ENCODE measurements around the gene KAT5.
A peak's percentile ranks its signal among the peaks of the same experiment; 100 is the strongest.
"Not testable (repeated sequence)": the region's sequence is repeated elsewhere in the genome, so short reads cannot be mapped to it uniquely, and the experiment has no call there.

The KAT5 gene

GRCh38 chr11:65709661-65710060, 2.4 kb upstream of the KAT5 start:
- DNase-seq (ENCODE audit: low read depth in 2 of 2): no peak

- DNase-seq (ENCODE audit: low read depth in 2 of 2): no peak
Observed at GRCh38 chr11:65710421-65710820, 1.6 kb upstream of the KAT5 start.

GRCh38 chr11:65712633-65713076, 603 bp downstream of the KAT5 start:
- DNase-seq (ENCODE audit: low read depth in 2 of 2): no peak

- no peak for DNase-seq (ENCODE audit: low read depth in 2 of 2)
Observed at GRCh38 chr11:65713212-65713969, 1.3 kb downstream of the KAT5 start.

- no peak for DNase-seq (ENCODE audit: low read depth in 2 of 2)
Observed at GRCh38 chr11:65714433-65714832, 2.4 kb downstream of the KAT5 start.

GRCh38 chr11:65716302-65716701, 4.2 kb downstream of the KAT5 start:
- DNase-seq (ENCODE audit: low read depth in 2 of 2): no peak

GRCh38 chr11:65716774-65717405, 4.8 kb downstream of the KAT5 start:
- DNase-seq (ENCODE audit: low read depth in 2 of 2): no peak

- DNase-seq (ENCODE audit: low read depth in 2 of 2): no peak
Observed at GRCh38 chr11:65717906-65718305, 5.9 kb downstream of the KAT5 start.

GRCh38 chr11:65718531-65718930, 6.5 kb downstream of the KAT5 start:
- DNase-seq (ENCODE audit: low read depth in 2 of 2): no peak

- DNase-seq (ENCODE audit: low read depth in 2 of 2): no peak
Observed at GRCh38 chr11:65718964-65719492, 7.0 kb downstream of the KAT5 start.

- peak in 1 of 2 donors; percentile 24 for DNase-seq (ENCODE audit: low read depth in 2 of 2)
Observed at GRCh38 chr11:65719871-65720210, 7.8 kb downstream of the KAT5 start.

GRCh38 chr11:65720211-65720934, 8.3 kb downstream of the KAT5 start, which contains the start of gene RNASEH2C:
Gene RNASEH2C (minus strand): TSS chr11:65720798. CDS start chr11:65720758, 40 bp downstream.
- peak; percentile 66 to 75 for DNase-seq (ENCODE audit: low read depth in 2 of 2)

GRCh38 chr11:65722261-65722660, 10.2 kb downstream of the KAT5 start:
- DNase-seq (ENCODE audit: low read depth in 2 of 2): no peak

- no peak for DNase-seq (ENCODE audit: low read depth in 2 of 2)
Observed at GRCh38 chr11:65726660-65727059, 14.6 kb downstream of the KAT5 start.

- DNase-seq (ENCODE audit: low read depth in 2 of 2): no peak
Observed at GRCh38 chr11:65727865-65728264, 15.8 kb downstream of the KAT5 start.

GRCh38 chr11:65730461-65730860, 18.4 kb downstream of the KAT5 start:
- DNase-seq (ENCODE audit: low read depth in 2 of 2): no peak

GRCh38 chr11:65735111-65735510, 23.1 kb downstream of the KAT5 start:
- not testable (repeated sequence) for DNase-seq (ENCODE audit: low read depth in 2 of 2)

GRCh38 chr11:65736810-65737209, 24.8 kb downstream of the KAT5 start:
- DNase-seq (ENCODE audit: low read depth in 2 of 2): no peak

GRCh38 chr11:65739022-65739421, 27.0 kb downstream of the KAT5 start:
- no peak for DNase-seq (ENCODE audit: low read depth in 2 of 2)

GRCh38 chr11:65741185-65741584, 29.1 kb downstream of the KAT5 start:
- DNase-seq (ENCODE audit: low read depth in 2 of 2): no peak

GRCh38 chr11:65742353-65742752, 30.3 kb downstream of the KAT5 start:
- DNase-seq (ENCODE audit: low read depth in 2 of 2): no peak

GRCh38 chr11:65743681-65744025, 31.6 kb downstream of the KAT5 start:
- DNase-seq (ENCODE audit: low read depth in 2 of 2): no peak

Data from stimulated activated CD4-positive, alpha-beta T cell treated with anti-CD3 and anti-CD28 coated beads, Interleukin-15, amount 100 ng/mL, for 48 hours (primary cell).